Measurements from ENCODE around the gene IGFBP5. TPM values are rescaled to one million over a fixed set of nuclear protein-coding genes. Genes with fewer than 3 reads are reported as not detected.

IGFBP5 gene
- total and polyA plus RNA-seq, 2 of the 8 experiments (the other 6 are each of a cell fraction or from before 2014, with no cell fraction given) = 2.2 to 2.5 TPM

DNA sequence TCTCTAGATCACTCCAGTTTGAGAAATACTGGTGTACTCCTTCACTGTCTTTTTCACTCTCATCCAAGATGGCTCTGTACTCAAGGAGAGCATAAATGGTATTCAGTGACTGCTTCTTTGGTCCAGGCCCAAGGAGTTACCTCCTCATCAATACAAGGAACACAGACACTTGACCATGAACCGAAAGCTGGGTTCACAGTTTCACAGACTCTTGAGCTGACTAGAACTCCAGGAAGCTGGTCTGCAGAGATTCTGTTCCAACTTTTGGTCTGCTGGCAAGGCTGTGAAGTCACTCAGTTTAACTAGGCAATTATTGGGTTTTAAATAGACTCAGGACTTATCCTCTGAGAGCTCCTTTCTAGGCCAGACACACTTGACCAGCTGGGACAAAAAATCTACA, 7.4 kb upstream of the IGFBP5 start:
- no peak overlapping the region for H3K23ac ChIP-seq (ENCODE audit: insufficient read length)
- H2AFZ ChIP-seq (ENCODE audit: low read length) = no peak overlapping the region
- no peaks in the 10 kb centered on the region for H3K23me2 ChIP-seq (ENCODE audit: low read depth, low read length)
- no peak for FAIRE-seq
- no peak overlapping the region for H3K9ac ChIP-seq (replicated peaks in 1 of 4; ENCODE audit: extremely low read depth in 1 of 4, low read depth in 3 of 4, low read length in 3 of 4)
- no peaks in the 10 kb centered on the region for H3K36me3 ChIP-seq (ENCODE audit: control insufficient read depth in 2 of 4, insufficient read depth in 4 of 4, low read length in 3 of 4)
- DNase-seq (ENCODE audit: low read depth in 1 of 2, low spot score in 2 of 2) = no peak
- H3K27me3 ChIP-seq (replicated peaks in 1 of 4; ENCODE audit: control insufficient read depth in 3 of 4, extremely low read depth in 1 of 4, insufficient read depth in 3 of 4, low read length in 3 of 4) = no peaks in the 10 kb centered on the region
- H3K4me1 ChIP-seq (replicated peaks in 1 of 4; ENCODE audit: control insufficient read depth in 3 of 4, insufficient read depth in 4 of 4, low read length in 3 of 4) = peaks cover 0 to 2% (median 0%) of the 10 kb centered on the region in 4 experiments; a peak in 1 of 7 replicates
- H3K27ac ChIP-seq (ENCODE audit: low read depth, low read length) = no peak overlapping the region
- H3K4me3 ChIP-seq (ENCODE audit: extremely low read depth in 1 of 4, insufficient read depth in 2 of 4, low read depth in 3 of 4, low read length in 4 of 4) = no peak overlapping the region
- H4K8ac ChIP-seq (ENCODE audit: extremely low read depth, insufficient read depth, low read length) = no peak overlapping the region
- POLR2A ChIA-PET (ENCODE audit: partially characterized antibody) = interaction anchor here (0.6 kb wide), 1 partner anchor 294 kb away, joined by 3 read pairs; no protein-coding TSS in a partner anchor
- H3K14ac ChIP-seq (ENCODE audit: insufficient read length) = no peak overlapping the region
- no peak overlapping the region for H2BK15ac ChIP-seq (ENCODE audit: low read length)
- no peak overlapping the region for H3K4me2 ChIP-seq (ENCODE audit: insufficient read depth in 1 of 2, low read depth in 2 of 2, low read length in 2 of 2)
- H2BK12ac ChIP-seq (ENCODE audit: low read depth, low read length) = no peak overlapping the region
- H4K5ac ChIP-seq (ENCODE audit: insufficient read length, low read depth, low read length) = no peak overlapping the region
- no peak overlapping the region for H2BK5ac ChIP-seq (ENCODE audit: low read depth, low read length)
- TF ChIP-seq CHD1 (IDR thresholded peaks at IDR 0.05; ENCODE audit: low read depth, low read length) (no peak), KDM1A (IDR thresholded peaks at IDR 0.05; ENCODE audit: borderline replicate concordance, low read length) (no peak), RXRA (IDR thresholded peaks at IDR 0.05; ENCODE audit: insufficient read depth, low read depth, low read length) (no peak), NRF1 (IDR thresholded peaks at IDR 0.05; ENCODE audit: low read depth, low read length) (no peak), SP4 (IDR thresholded peaks at IDR 0.05; ENCODE audit: low read length) (no peak), CREB1 (IDR thresholded peaks at IDR 0.05) (no peak), TEAD4 (IDR thresholded peaks at IDR 0.05; ENCODE audit: low read depth, low read length) (no peak), CTBP2 (IDR thresholded peaks at IDR 0.05; ENCODE audit: borderline replicate concordance, insufficient read depth, insufficient read length, low read length) (no peak), SIRT6 (IDR thresholded peaks at IDR 0.05; ENCODE audit: low read length) (no peak), GTF2F1 (IDR thresholded peaks at IDR 0.05; ENCODE audit: borderline replicate concordance, low read depth, low read length) (no peak), BRCA1 (IDR thresholded peaks at IDR 0.05; ENCODE audit: low read depth, low read length) (no peak), RFX5 (IDR thresholded peaks at IDR 0.05; ENCODE audit: borderline replicate concordance, low read depth, low read length) (no peak), YY1 (IDR thresholded peaks at IDR 0.05; ENCODE audit: low read depth, low read length) (no peak), CEBPB (IDR thresholded peaks at IDR 0.05; ENCODE audit: low read depth, low read length) (no peak), SIX5 (IDR thresholded peaks at IDR 0.05; ENCODE audit: low read depth, low read length) (no peak), POLR2AphosphoS5 (IDR thresholded peaks at IDR 0.05; ENCODE audit: low read depth, low read length) (no peak), CBX5 (IDR thresholded peaks at IDR 0.05; ENCODE audit: low read depth, low read length) (no peak)
- H3K4ac ChIP-seq (replicated peaks; ENCODE audit: insufficient read length, low read depth, low read length) = no peak overlapping the region
- no peak overlapping the region for H3K56ac ChIP-seq (replicated peaks; ENCODE audit: insufficient read length, low read depth, low read length)
- H3K9me3 ChIP-seq (ENCODE audit: insufficient read depth in 2 of 2, low read depth in 1 of 2, low read length in 1 of 2) = no peaks in the 10 kb centered on the region
- no peak overlapping the region for H2BK20ac ChIP-seq (ENCODE audit: low read length)
- no peak overlapping the region for H2AK5ac ChIP-seq (ENCODE audit: low read depth, low read length)
- H3K79me1 ChIP-seq (ENCODE audit: low read depth, low read length) = no peaks in the 10 kb centered on the region
- 87% methylated on average over 1 of the region's 1 CpG; no CpG with 5 or more reads in 1 of the 2 experiments for WGBS, 2 experiments (ENCODE audit: extremely low coverage in 1 of 2, insufficient coverage in 1 of 2, insufficient read length in 1 of 2, insufficient replicate concordance in 2 of 2, low coverage in 1 of 2, low lambda C conversion rate in 2 of 2, missing lambda C conversion rate in 1 of 2)
- H3K18ac ChIP-seq (ENCODE audit: extremely low read depth, low read length) = no peak overlapping the region
- CTCF ChIA-PET (ENCODE audit: partially characterized antibody) = interaction anchor here (0.5 to 1.3 kb wide), 6 partner anchors 23 to 1011 kb away, joined by 3 to 6 read pairs (median 3); no protein-coding TSS in a partner anchor
- no peak overlapping the region for H2BK120ac ChIP-seq (replicated peaks; ENCODE audit: low read depth, low read length)
- H3K79me2 ChIP-seq (ENCODE audit: control insufficient read depth in 1 of 2, insufficient read depth in 2 of 2, low read length in 2 of 2) = no peaks in the 10 kb centered on the region
- no peaks in the 10 kb centered on the region for H4K20me1 ChIP-seq (replicated peaks in 1 of 2; ENCODE audit: control insufficient read depth in 1 of 2, insufficient read depth in 2 of 2, low read length in 2 of 2)
- no peak overlapping the region for H4K91ac ChIP-seq (replicated peaks; ENCODE audit: insufficient read length, low read length)

All from H1 (cell line).